ENCODE data around the gene TOP3B.

- TF ChIP-seq POLR2A (IDR thresholded peaks at IDR 0.05; ENCODE audit: low read depth, low read length) (no peak), POLR2AphosphoS5 (IDR thresholded peaks at IDR 0.05; ENCODE audit: low read depth, low read length) (no peak), TAF1 (IDR thresholded peaks at IDR 0.05; ENCODE audit: low read depth, low read length) (no peak), SPI1 (IDR thresholded peaks at IDR 0.05; ENCODE audit: low read depth, low read length) (no peak)
Measured at GRCh38 chr22:21968452-21969129, 14.0 kb downstream of the TOP3B start.
